SK-N-SH treated with all-trans-retinoic acid at 6 μM for 48 hours (cell line): ENCODE data around the gene ATP8B3.

ENCODE experiments used
- BACH2 ChIP-seq: fragments of 250-450 bp; sonication (Bioruptor Pico); IDR thresholded peaks from 2 replicates; pipeline ENCODE4 v1.9.0; 2021; ENCODE audit warnings: mild to moderate bottlenecking, borderline replicate concordance
- GLIS3 ChIP-seq: fragments of 250-450 bp; sonication (Bioruptor Pico); IDR thresholded peaks from 2 replicates; pipeline ENCODE4 v1.5.0; 2020; ENCODE audit warnings: mild to moderate bottlenecking, moderate library complexity
- PPARA ChIP-seq: fragments of 250-450 bp; sonication (Bioruptor Pico); IDR thresholded peaks from 2 replicates; pipeline ENCODE4 v1.5.0; 2020; ENCODE audit warnings: mild to moderate bottlenecking, borderline replicate concordance
- RARB ChIP-seq: fragments of 250-450 bp; sonication (Bioruptor Pico); IDR thresholded peaks from 2 replicates; pipeline ENCODE4 v1.8.0; 2021; ENCODE audit warnings: mild to moderate bottlenecking, moderate library complexity
- TCF4 ChIP-seq: fragments of 250-450 bp; sonication (Bioruptor Pico); IDR thresholded peaks from 2 replicates; pipeline ENCODE4 v1.8.0; 2021; ENCODE audit warnings: mild to moderate bottlenecking, moderate library complexity, borderline replicate concordance
- ZC3H10 ChIP-seq: fragments of 250-450 bp; sonication (Bioruptor Pico); IDR thresholded peaks from 2 replicates; pipeline ENCODE4 v1.5.1; 2021; ENCODE audit warnings: mild to moderate bottlenecking, moderate library complexity
- ZFP30 ChIP-seq: fragments of 450-650 bp; formaldehyde crosslinking; IDR thresholded peaks from 2 replicates; pipeline ENCODE4 v1.5.0; 2022; ENCODE audit warnings: mild to moderate bottlenecking, moderate library complexity
- TF ChIP-seq, protein P1 (sequence below): fragments of 250-450 bp; sonication (Bioruptor Pico); IDR thresholded peaks from 2 replicates; pipeline ENCODE4 v1.8.0; 2020; ENCODE audit warnings: mild to moderate bottlenecking, moderate library complexity, borderline replicate concordance
- TF ChIP-seq, protein P2 (sequence below): fragments of 250-450 bp; sonication (Bioruptor Pico); IDR thresholded peaks from 2 replicates; pipeline ENCODE4 v1.5.1; 2021; ENCODE audit warnings: mild to moderate bottlenecking, moderate library complexity

DNA sequence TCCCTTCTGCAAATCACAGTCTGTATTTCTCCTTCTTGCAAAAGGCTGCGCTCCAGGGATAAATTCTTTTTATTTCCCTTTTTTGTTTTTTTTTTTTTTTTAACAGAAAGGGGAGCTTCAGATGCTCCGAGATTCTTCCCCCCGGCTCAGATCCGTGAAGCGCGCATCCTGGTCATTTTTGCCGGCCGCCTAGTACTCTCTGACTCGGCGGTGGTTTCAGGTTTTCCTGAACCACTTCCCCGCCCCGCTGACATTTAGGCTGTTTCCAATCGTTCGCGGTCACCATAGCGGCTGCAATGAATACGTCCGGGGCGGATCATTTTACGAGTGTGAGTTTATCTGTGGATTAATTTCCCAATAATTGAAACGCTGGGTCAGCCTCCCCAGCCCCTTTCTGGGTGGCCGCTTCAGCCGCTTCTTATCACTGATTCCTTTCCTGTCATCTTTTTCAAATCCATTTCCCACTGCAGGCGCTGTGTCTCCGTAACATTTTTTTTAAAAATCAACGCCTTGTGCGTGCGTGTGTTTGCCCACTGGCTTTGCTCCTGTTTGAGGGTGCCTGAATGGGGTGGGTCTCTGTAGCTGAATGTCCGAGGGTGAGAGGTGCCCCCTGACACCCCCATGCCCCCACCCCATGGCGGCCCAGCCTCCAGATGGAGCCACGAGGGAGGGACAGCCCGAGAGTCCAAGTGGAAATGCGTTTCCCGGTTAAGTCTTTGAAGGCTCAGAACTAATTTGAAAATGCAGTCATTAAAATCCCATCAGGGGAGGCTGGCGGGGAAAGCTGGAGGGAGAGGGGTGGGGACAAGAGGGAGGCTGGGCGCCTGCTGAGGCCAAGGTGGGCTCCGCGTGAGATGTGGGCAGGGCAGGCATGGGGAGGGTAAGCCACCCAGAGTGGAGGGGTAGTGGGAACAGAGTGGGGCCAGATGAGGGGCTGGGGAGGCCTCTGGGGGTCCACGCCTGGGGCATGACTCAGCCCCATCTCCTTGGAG lies 48.1 kb downstream of the ATP8B3 start:
- TF ChIP-seq BACH2 (CRISPR knock-in tag) (no peak), TCF4 (CRISPR knock-in tag) (no peak), PPARA (CRISPR knock-in tag) (no peak), ZC3H10 (no peak), RARB (CRISPR knock-in tag) (no peak), ZFP30 (CRISPR knock-in tag) (no peak), GLIS3 (CRISPR knock-in tag) (no peak)
- TF ChIP-seq, protein P1, sequence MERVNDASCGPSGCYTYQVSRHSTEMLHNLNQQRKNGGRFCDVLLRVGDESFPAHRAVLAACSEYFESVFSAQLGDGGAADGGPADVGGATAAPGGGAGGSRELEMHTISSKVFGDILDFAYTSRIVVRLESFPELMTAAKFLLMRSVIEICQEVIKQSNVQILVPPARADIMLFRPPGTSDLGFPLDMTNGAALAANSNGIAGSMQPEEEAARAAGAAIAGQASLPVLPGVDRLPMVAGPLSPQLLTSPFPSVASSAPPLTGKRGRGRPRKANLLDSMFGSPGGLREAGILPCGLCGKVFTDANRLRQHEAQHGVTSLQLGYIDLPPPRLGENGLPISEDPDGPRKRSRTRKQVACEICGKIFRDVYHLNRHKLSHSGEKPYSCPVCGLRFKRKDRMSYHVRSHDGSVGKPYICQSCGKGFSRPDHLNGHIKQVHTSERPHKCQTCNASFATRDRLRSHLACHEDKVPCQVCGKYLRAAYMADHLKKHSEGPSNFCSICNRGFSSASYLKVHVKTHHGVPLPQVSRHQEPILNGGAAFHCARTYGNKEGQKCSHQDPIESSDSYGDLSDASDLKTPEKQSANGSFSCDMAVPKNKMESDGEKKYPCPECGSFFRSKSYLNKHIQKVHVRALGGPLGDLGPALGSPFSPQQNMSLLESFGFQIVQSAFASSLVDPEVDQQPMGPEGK (CRISPR knock-in tag), result no peak
- TF ChIP-seq, protein P2, sequence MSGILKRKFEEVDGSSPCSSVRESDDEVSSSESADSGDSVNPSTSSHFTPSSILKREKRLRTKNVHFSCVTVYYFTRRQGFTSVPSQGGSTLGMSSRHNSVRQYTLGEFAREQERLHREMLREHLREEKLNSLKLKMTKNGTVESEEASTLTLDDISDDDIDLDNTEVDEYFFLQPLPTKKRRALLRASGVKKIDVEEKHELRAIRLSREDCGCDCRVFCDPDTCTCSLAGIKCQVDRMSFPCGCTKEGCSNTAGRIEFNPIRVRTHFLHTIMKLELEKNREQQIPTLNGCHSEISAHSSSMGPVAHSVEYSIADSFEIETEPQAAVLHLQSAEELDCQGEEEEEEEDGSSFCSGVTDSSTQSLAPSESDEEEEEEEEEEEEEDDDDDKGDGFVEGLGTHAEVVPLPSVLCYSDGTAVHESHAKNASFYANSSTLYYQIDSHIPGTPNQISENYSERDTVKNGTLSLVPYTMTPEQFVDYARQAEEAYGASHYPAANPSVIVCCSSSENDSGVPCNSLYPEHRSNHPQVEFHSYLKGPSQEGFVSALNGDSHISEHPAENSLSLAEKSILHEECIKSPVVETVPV (CRISPR knock-in tag), result no peak
